DMS79 (cell line): ENCODE measurements around the gene CENPB.

Experiments used
- DNase-seq: peaks from one replicate; lab custom pipeline; 2025; lab: John Stamatoyannopoulos, UW

Gene CENPB

GRCh38 chr20:3788685-3789155 is 2.2 kb upstream of the CENPB start:
- no peak for DNase-seq

- DNase-seq, result no peak
Observed at GRCh38 chr20:3787324-3788014, 929 bp upstream of the CENPB start.

- DNase-seq, result peak; percentile 24
Observed at GRCh38 chr20:3786126-3786484, 435 bp downstream of the CENPB start.

GRCh38 chr20:3785240-3786125 is 1.1 kb downstream of the CENPB start:
- DNase-seq, result no peak

GRCh38 chr20:3784863-3785239 is 1.7 kb downstream of the CENPB start:
- no peak for DNase-seq

GRCh38 chr20:3784216-3784853 is 2.2 kb downstream of the CENPB start:
- DNase-seq, result no peak

GRCh38 chr20:3783511-3784195 is 2.9 kb downstream of the CENPB start:
- DNase-seq, result no peak

- no peak for DNase-seq
Observed at GRCh38 chr20:3783068-3783489, 3.5 kb downstream of the CENPB start.

GRCh38 chr20:3782597-3782996 is 3.9 kb downstream of the CENPB start:
- no peak for DNase-seq

GRCh38 chr20:3781153-3781910 is 5.2 kb downstream of the CENPB start, which contains the start of gene SPEF1:
TSS of gene SPEF1 (minus strand) at chr20:3781448. CDS start at chr20:3781287, 161 bp downstream.
- peak; percentile 69 for DNase-seq

GRCh38 chr20:3778976-3779375 is 7.6 kb downstream of the CENPB start:
- no peak for DNase-seq

- peak; percentile 46 for DNase-seq
Observed at GRCh38 chr20:3777716-3778629, 8.6 kb downstream of the CENPB start.

- DNase-seq, result no peak
Observed at GRCh38 chr20:3777381-3777715, 9.2 kb downstream of the CENPB start.

GRCh38 chr20:3775457-3776108 is 11.0 kb downstream of the CENPB start:
- no peak for DNase-seq

- no peak for DNase-seq
Observed at GRCh38 chr20:3771552-3772058, 14.9 kb downstream of the CENPB start.

- DNase-seq, result peak; percentile 52
Observed at GRCh38 chr20:3768342-3769130, 18.0 kb downstream of the CENPB start.

- peak; percentile 87 for DNase-seq
Observed at GRCh38 chr20:3767427-3768341, 18.9 kb downstream of the CENPB start, which contains the start of gene ADISSP. TSS of gene ADISSP (minus strand) at chr20:3767753. CDS start at chr20:3760100, 7,653 bp downstream.

GRCh38 chr20:3767110-3767426 is 19.5 kb downstream of the CENPB start:
- DNase-seq, result no peak
